ENCODE results near the gene ANK3. TPM values are rescaled to one million over a fixed set of nuclear protein-coding genes. Genes with fewer than 3 reads are reported as not detected.

The ANK3 gene
- total and polyA plus RNA-seq, 8 donors = 3.6 to 115 (median 31.1) TPM

DNA sequence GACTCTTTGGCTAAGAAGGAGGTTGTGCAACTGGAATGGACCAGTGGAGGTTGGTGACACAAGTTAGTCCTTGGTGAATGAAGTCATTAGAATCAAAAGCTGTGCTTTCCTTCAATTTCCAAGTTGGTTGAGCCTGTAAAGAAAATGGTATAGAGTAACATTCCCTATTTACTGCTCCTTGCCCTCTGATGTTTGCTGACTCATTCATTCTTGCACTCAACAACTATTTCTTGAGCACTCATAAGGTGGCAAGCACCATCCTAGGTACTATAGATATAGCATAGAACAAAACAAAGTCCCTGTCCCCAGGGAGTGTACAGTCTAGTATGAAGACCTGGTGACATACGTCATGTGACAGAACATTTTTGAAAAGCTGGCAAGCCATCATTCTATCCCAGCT lies 364.4 kb downstream of the ANK3 start:
- H3K36me3 ChIP-seq = no peaks in the 10 kb centered on the region
- H3K4me3 ChIP-seq = no peak overlapping the region
- H3K27ac ChIP-seq = no peak overlapping the region
- H3K27me3 ChIP-seq = no peaks in the 10 kb centered on the region
- DNase-seq = no peak
- no peaks in the 10 kb centered on the region for H3K4me1 ChIP-seq
- 92 to 100% (median 97%) methylated on average over 1 of the region's 1 CpG for WGBS, 5 donors
- intact Hi-C loops (cut with DNase I; ENCODE audit: low total_unique reads) = loop anchor here (10.0 kb wide), 1 partner anchor 400 kb away; no protein-coding TSS in a partner anchor
- TF ChIP-seq EP300 (IDR thresholded peaks at IDR 0.05) (no peak), POLR2AphosphoS5 (IDR thresholded peaks at IDR 0.05) (no peak), POLR2A (IDR thresholded peaks at IDR 0.05) (no peak)
- TF ChIP-seq, protein P1, sequence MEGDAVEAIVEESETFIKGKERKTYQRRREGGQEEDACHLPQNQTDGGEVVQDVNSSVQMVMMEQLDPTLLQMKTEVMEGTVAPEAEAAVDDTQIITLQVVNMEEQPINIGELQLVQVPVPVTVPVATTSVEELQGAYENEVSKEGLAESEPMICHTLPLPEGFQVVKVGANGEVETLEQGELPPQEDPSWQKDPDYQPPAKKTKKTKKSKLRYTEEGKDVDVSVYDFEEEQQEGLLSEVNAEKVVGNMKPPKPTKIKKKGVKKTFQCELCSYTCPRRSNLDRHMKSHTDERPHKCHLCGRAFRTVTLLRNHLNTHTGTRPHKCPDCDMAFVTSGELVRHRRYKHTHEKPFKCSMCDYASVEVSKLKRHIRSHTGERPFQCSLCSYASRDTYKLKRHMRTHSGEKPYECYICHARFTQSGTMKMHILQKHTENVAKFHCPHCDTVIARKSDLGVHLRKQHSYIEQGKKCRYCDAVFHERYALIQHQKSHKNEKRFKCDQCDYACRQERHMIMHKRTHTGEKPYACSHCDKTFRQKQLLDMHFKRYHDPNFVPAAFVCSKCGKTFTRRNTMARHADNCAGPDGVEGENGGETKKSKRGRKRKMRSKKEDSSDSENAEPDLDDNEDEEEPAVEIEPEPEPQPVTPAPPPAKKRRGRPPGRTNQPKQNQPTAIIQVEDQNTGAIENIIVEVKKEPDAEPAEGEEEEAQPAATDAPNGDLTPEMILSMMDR (IDR thresholded peaks at IDR 0.05) = no peak
- H3K9me3 ChIP-seq = no peaks in the 10 kb centered on the region

DNA sequence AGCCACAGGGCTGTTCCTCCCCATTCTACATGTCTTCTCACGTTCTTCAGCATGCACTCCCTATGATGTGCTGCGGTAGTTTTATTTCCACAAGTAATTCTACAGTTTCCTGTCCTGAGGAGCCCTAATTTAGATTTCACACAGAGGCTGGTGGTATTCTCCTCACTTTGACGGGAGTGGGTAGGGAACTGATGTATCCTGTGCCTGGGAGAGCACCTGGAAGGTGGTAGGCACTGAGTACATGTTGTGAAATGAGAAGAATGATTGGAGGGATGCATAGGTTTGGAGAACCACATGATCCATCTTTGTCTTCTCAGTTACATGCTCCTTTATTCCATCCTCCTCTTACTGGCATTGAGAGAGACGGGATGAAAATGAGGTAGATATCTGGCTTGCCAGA lies 365.2 kb downstream of the ANK3 start:
- TF ChIP-seq EP300 (IDR thresholded peaks at IDR 0.05) = no peak
- TF ChIP-seq POLR2A (IDR thresholded peaks at IDR 0.05) = no peak
- TF ChIP-seq POLR2AphosphoS5 (IDR thresholded peaks at IDR 0.05) = no peak
- TF ChIP-seq, protein P1 (IDR thresholded peaks at IDR 0.05) = no peak
- WGBS, 5 donors = 85 to 91% (median 90%) methylated on average over 4 of the region's 4 CpGs
- intact Hi-C loops (cut with DNase I; ENCODE audit: low total_unique reads) = loop anchor here (10.0 kb wide), 1 partner anchor 400 kb away; no protein-coding TSS in a partner anchor
- H3K4me3 ChIP-seq = no peak overlapping the region
- H3K27me3 ChIP-seq = no peaks in the 10 kb centered on the region
- no peaks in the 10 kb centered on the region for H3K9me3 ChIP-seq
- no peaks in the 10 kb centered on the region for H3K4me1 ChIP-seq
- no peak for DNase-seq
- no peak overlapping the region for H3K27ac ChIP-seq
- no peaks in the 10 kb centered on the region for H3K36me3 ChIP-seq

DNA sequence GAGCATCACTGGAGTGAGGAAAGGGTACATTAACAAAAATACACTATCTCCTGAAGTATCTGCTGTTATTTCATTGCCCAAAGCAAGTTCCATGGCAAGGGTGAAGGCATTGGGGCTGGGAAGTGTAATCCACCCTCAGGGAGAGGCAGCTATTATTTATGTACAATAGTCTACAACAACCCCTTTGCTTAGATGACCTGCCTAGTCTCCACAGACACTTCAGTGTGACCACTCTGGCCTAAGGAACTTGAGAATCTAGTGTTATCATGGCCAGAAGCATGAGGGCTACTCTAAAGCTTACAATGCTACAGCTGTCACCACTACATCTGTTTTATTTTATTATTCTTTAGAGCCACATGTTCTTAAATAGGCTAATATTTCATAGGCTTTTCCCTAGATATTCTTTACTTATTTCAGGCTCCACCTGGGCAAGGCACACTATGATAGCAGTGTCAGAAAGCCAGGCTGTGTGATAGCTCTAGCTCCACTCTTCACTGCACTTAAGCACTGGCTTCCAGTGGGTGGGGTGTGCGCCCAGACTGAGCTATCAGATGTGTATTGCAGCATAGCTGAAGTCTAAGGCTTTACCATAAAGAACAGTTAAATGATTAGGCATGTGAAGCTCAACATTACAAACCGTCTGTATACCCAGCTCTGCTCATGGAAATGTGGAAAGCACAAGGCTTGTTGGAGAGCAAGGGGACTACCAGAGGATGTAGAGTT lies 366.4 kb downstream of the ANK3 start:
- intact Hi-C loops (cut with DNase I; ENCODE audit: low total_unique reads) = loop anchor here (10.0 kb wide), 1 partner anchor 399 kb away; no protein-coding TSS in a partner anchor
- WGBS, 5 donors = 58 to 82% (median 72%) methylated on average over 2 of the region's 2 CpGs
- no peak for DNase-seq
- no peak overlapping the region for H3K27ac ChIP-seq
- H3K4me3 ChIP-seq = no peak overlapping the region
- H3K36me3 ChIP-seq = no peaks in the 10 kb centered on the region
- H3K4me1 ChIP-seq = no peaks in the 10 kb centered on the region
- H3K9me3 ChIP-seq = no peaks in the 10 kb centered on the region
- H3K27me3 ChIP-seq = no peaks in the 10 kb centered on the region
- no peak for TF ChIP-seq EP300 (IDR thresholded peaks at IDR 0.05)
- no peak for TF ChIP-seq POLR2A (IDR thresholded peaks at IDR 0.05)
- TF ChIP-seq, protein P1 (IDR thresholded peaks at IDR 0.05) = no peak
- TF ChIP-seq POLR2AphosphoS5 (IDR thresholded peaks at IDR 0.05) = no peak

DNA sequence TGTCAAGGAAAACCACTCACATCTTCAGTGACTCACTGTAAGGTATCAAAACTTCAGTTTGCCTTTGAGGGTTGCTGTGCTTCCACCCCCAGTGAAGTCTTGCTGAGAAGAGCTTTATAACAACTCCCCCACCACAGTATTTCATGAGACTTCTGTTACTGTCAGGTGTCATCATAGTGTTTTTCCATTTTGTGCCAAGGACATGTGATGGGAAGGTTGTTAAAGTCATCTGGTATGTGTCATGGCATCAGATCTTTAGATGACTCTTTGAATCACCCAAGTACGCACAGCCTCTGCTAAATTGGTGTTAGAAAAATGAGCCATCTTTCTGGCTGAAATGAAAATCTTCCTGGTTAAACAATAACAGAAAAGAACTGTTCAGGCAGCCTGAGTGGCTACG lies 368.3 kb downstream of the ANK3 start:
- Histone ChIP-seq H3K4me3 (no peak overlapping the region), H3K27me3 (no peaks in the 10 kb centered on the region), H3K36me3 (no peaks in the 10 kb centered on the region), H3K4me1 (no peaks in the 10 kb centered on the region), H3K27ac (no peak overlapping the region), H3K9me3 (no peaks in the 10 kb centered on the region)
- 83 to 89% (median 88%) methylated on average over 2 of the region's 2 CpGs for WGBS, 5 donors
- no peak for TF ChIP-seq POLR2AphosphoS5 (IDR thresholded peaks at IDR 0.05)
- TF ChIP-seq, protein P1 (IDR thresholded peaks at IDR 0.05) = no peak
- TF ChIP-seq EP300 (IDR thresholded peaks at IDR 0.05) = no peak
- no peak for TF ChIP-seq POLR2A (IDR thresholded peaks at IDR 0.05)
- no peak for DNase-seq
- intact Hi-C loops (cut with DNase I; ENCODE audit: low total_unique reads) = loop anchor here (10.0 kb wide), 1 partner anchor 397 kb away; no protein-coding TSS in a partner anchor
